ENCODE data around the gene EEFSEC.

DNA sequence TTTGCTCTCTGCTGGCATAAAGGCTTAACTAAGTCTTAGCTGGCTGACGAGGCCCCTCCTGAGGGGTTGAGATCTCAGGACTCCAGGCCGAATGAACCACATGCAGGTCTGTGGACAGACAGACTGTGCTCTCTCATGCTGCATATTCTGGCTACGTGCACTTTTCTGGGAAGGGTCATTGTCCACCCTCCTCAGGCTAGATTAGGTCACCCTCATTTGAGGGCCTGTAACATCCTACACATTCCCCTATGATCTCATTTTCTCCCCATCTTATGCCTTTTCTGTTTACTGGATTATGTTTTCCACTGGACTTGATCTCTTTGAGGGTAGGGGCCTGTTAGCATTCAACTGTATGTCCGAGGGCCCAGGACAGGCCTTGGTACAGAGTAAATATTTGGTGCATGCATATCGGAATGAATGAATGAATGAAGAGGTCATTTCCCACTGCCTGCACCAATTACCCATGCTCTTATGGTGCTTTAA is 13.7 kb downstream of the EEFSEC start:
- TF ChIP-seq, protein P1, sequence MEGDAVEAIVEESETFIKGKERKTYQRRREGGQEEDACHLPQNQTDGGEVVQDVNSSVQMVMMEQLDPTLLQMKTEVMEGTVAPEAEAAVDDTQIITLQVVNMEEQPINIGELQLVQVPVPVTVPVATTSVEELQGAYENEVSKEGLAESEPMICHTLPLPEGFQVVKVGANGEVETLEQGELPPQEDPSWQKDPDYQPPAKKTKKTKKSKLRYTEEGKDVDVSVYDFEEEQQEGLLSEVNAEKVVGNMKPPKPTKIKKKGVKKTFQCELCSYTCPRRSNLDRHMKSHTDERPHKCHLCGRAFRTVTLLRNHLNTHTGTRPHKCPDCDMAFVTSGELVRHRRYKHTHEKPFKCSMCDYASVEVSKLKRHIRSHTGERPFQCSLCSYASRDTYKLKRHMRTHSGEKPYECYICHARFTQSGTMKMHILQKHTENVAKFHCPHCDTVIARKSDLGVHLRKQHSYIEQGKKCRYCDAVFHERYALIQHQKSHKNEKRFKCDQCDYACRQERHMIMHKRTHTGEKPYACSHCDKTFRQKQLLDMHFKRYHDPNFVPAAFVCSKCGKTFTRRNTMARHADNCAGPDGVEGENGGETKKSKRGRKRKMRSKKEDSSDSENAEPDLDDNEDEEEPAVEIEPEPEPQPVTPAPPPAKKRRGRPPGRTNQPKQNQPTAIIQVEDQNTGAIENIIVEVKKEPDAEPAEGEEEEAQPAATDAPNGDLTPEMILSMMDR (IDR thresholded peaks at IDR 0.05; ENCODE audit: low read depth, low read length), result no peak
- no peak for TF ChIP-seq POLR2A (IDR thresholded peaks at IDR 0.05; ENCODE audit: extremely low read depth, insufficient read length)

Measured in NB4 (cell line).